ENCODE data around the gene MUC15. TPM values are rescaled to one million over a fixed set of nuclear protein-coding genes. Genes with fewer than 3 reads are reported as not detected.

The MUC15 gene
- not detected in 2 replicates for polyA plus RNA-seq (2012; rRNA removed)
- not detected in 2 replicates for polyA plus RNA-seq (2012; cell fraction: cytosol; rRNA removed)
- not detected in 2 replicates for polyA plus RNA-seq (2012; cell fraction: nucleus; rRNA removed)

DNA sequence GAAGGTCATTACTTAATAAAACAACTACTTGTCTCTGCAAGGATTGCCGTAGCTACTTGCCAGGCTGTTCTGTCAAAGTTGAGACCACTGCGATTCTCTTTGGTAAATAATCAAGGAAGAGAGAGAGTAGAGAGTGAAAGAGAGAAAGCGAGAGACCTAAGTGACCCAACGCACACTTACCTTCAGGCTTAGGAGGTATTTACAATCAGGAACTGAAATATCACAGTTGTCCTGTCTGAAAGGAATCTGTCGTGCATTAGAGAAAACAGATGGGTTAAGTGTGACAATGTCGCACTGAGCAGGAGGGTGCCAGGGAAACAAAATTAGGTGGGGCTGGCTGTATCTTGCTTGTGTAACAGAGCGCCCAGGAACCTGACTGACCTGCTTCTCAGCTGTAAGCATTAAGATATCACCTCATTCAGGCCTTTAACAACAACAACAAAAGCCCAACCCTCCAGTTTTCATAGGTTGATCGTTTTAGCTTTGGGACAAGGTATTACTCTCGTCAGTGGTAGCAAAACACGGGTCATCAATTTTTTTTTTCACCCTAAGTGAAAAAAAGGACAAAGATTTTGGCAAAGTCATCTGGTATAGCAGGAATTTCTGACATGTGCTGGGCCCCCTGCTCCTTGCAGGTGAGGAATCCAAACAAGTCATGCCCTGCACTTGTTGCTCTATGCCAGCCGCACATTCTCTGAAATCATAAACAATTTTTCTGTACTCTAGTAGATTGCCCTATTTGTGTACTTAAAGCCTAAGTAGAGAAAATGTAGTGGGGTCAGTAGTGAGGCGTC is at the start of gene MUC15:
MUC15 (minus strand) TSS at position 403 of the 794 bp plus-strand sequence. CDS start 5,169 bp downstream, outside the sequence.
- Histone ChIP-seq H3K4me1 (ENCODE audit: control insufficient read depth in 1 of 2, insufficient read depth in 2 of 2, low read depth in 1 of 2, low read length in 1 of 2) (peaks cover 8 to 12% of the 10 kb centered on the region in 2 experiments; a peak in 2 of 4 replicates), H3K9ac (no peak within 1 kb of the TSS), H3K36me3 (replicated peaks in 1 of 2; ENCODE audit: control insufficient read depth in 1 of 2, insufficient read depth in 2 of 2, low read length in 1 of 2) (no peaks in the 10 kb centered on the region), H3K9me3 (no peaks in the 10 kb centered on the region), H3K27me3 (ENCODE audit: insufficient read depth) (no peaks in the 10 kb centered on the region), H3K79me2 (ENCODE audit: insufficient read depth) (no peaks in the 10 kb centered on the region), H3K9me2 (no peaks in the 10 kb centered on the region), H4K20me1 (ENCODE audit: insufficient read depth) (no peaks in the 10 kb centered on the region), H2AFZ (ENCODE audit: low read depth) (no peak within 1 kb of the TSS), H3K27ac (ENCODE audit: low read depth in 2 of 2, low read length in 1 of 2) (no peak within 1 kb of the TSS; a peak in 1 of 4 replicates), H3K4me2 (no peak within 1 kb of the TSS), H3F3A (replicated peaks; ENCODE audit: insufficient read depth) (no peaks in the 10 kb centered on the region), H3K4me3 (ENCODE audit: low read depth in 2 of 2, low read length in 1 of 2) (no peak within 1 kb of the TSS)
- TF ChIP-seq FOXJ3 (CRISPR knock-in tag; IDR thresholded peaks at IDR 0.05) (no peak), NFIC (IDR thresholded peaks at IDR 0.05; ENCODE audit: borderline replicate concordance) (no peak), SMC3 (IDR thresholded peaks at IDR 0.05; ENCODE audit: low read depth, low read length) (no peak), NRF1 (IDR thresholded peaks at IDR 0.05; ENCODE audit: low read depth, low read length) (no peak), RXRA (IDR thresholded peaks at IDR 0.05; ENCODE audit: borderline replicate concordance, low read depth) (no peak), ELF1 (IDR thresholded peaks at IDR 0.05) (no peak), ZBTB33 (IDR thresholded peaks at IDR 0.05; ENCODE audit: borderline replicate concordance, low read depth) (no peak), FOSL2 (IDR thresholded peaks at IDR 0.05; ENCODE audit: borderline replicate concordance, low read depth) (no peak), TEAD4 (IDR thresholded peaks at IDR 0.05; ENCODE audit: borderline replicate concordance, insufficient read depth) (no peak)
- no peak for DNase-seq
- ChIA-PET POLR2A (no interaction called here), CTCF (interaction anchor here (0.8 to 1.4 kb wide), 4 partner anchors 13 to 21 kb away, joined by 3 to 4 read pairs (median 4); no protein-coding TSS in a partner anchor)
- WGBS (ENCODE audit: low lambda C conversion rate), result 79% methylated on average over 12 of the region's 12 CpGs

DNA sequence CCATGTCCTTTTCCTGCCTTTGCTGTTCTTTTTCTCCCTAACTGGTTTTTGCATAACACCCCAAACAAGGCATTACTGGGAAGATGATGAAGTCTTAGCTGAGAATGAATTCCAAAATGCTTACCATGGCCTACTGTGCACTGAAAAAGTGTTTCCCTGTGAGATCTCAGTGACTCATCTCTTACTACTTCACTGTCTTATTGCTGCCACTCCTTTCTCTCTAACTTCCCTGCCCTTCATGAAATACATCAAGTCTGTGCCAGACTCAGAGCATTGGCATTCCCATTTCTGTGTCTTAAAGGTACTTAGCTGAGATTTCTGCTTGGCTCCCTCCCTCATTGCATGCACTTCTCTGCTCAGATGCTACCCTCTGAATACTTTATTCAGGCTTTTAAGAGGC is 49.1 kb upstream of the MUC15 start:
- peaks cover 11% of the 10 kb centered on the region for H3F3A ChIP-seq (replicated peaks; ENCODE audit: insufficient read depth)
- H4K20me1 ChIP-seq (ENCODE audit: insufficient read depth), result no peaks in the 10 kb centered on the region
- H3K27me3 ChIP-seq (ENCODE audit: insufficient read depth), result no peaks in the 10 kb centered on the region
- no peaks in the 10 kb centered on the region for H3K36me3 ChIP-seq (replicated peaks in 1 of 2; ENCODE audit: control insufficient read depth in 1 of 2, insufficient read depth in 2 of 2, low read length in 1 of 2)
- H2AFZ ChIP-seq (ENCODE audit: low read depth), result 0 out of 2 replicates have a peak overlapping the region, but pooled peaks have one; percentile 16
- H3K4me3 ChIP-seq (ENCODE audit: low read depth in 2 of 2, low read length in 1 of 2), result no peak overlapping the region
- H3K9me3 ChIP-seq, result no peaks in the 10 kb centered on the region
- H3K27ac ChIP-seq (ENCODE audit: low read depth in 2 of 2, low read length in 1 of 2), result peak overlapping the region; percentile 28 to 71; a peak in 3 of 4 replicates
- no peak overlapping the region for H3K9ac ChIP-seq
- ChIA-PET POLR2A (no interaction called here), CTCF (interaction anchor here (0.6 to 0.8 kb wide), 2 partner anchors 22 to 325 kb away, joined by 3 read pairs; no protein-coding TSS in a partner anchor)
- H3K4me2 ChIP-seq, result no peak overlapping the region
- peaks cover 0 to 45% of the 10 kb centered on the region in 2 experiments; a peak in 3 of 4 replicates for H3K4me1 ChIP-seq (ENCODE audit: control insufficient read depth in 1 of 2, insufficient read depth in 2 of 2, low read depth in 1 of 2, low read length in 1 of 2)
- TF ChIP-seq TEAD4 (IDR thresholded peaks at IDR 0.05; ENCODE audit: borderline replicate concordance, insufficient read depth), result peak; percentile 40; the same call in 1 of the 2 replicates
- peak; percentile 73 for TF ChIP-seq TCF12 (IDR thresholded peaks at IDR 0.05)
- TF ChIP-seq SMC3 (IDR thresholded peaks at IDR 0.05; ENCODE audit: low read depth, low read length), result no peak
- TF ChIP-seq MAX (IDR thresholded peaks at IDR 0.05; ENCODE audit: low read depth), result 0 out of 2 replicates have a peak, but pooled peaks have one; percentile 29
- TF ChIP-seq RCOR1 (IDR thresholded peaks at IDR 0.05; ENCODE audit: low read length), result no peak
- TF ChIP-seq CHD2 (IDR thresholded peaks at IDR 0.05; ENCODE audit: low read length, partially characterized antibody), result no peak
- TF ChIP-seq USF2 (IDR thresholded peaks at IDR 0.05; ENCODE audit: borderline replicate concordance, low read depth, low read length), result no peak
- peak; percentile 57; the same call in 1 of the 2 replicates for TF ChIP-seq NFIC (IDR thresholded peaks at IDR 0.05; ENCODE audit: borderline replicate concordance)
- peak; percentile 80 for TF ChIP-seq PBX3 (IDR thresholded peaks at IDR 0.05)
- peak; percentile 15; the same call in 1 of the 2 replicates for TF ChIP-seq RXRA (IDR thresholded peaks at IDR 0.05; ENCODE audit: borderline replicate concordance, low read depth)
- TF ChIP-seq JUND (IDR thresholded peaks at IDR 0.05), result peak; percentile 87
- peak in 1 of 2 experiments; percentile 35; a peak in 1 of 4 replicates for TF ChIP-seq EP300 (IDR thresholded peaks at IDR 0.05; ENCODE audit: borderline replicate concordance in 1 of 2, low read depth in 1 of 2, low read length in 1 of 2)
- peak; percentile 94 for TF ChIP-seq FOSL2 (IDR thresholded peaks at IDR 0.05; ENCODE audit: borderline replicate concordance, low read depth)
- no peak for DNase-seq
- no peaks in the 10 kb centered on the region for H3K79me2 ChIP-seq (ENCODE audit: insufficient read depth)
- H3K9me2 ChIP-seq, result no peaks in the 10 kb centered on the region

All from SK-N-SH (cell line).